ENCODE measurements around the gene ZBTB20. TPM values are rescaled to one million over a fixed set of nuclear protein-coding genes. Genes with fewer than 3 reads are reported as not detected.

Gene ZBTB20
- total RNA-seq, 1 experiment from 2014 or later: 11.0 TPM

- no peak for DNase-seq (ENCODE audit: low spot score)
These were observed 57.6 kb downstream of the ZBTB20 start for GRCh38 chr3:115089481-115089880.

DNA sequence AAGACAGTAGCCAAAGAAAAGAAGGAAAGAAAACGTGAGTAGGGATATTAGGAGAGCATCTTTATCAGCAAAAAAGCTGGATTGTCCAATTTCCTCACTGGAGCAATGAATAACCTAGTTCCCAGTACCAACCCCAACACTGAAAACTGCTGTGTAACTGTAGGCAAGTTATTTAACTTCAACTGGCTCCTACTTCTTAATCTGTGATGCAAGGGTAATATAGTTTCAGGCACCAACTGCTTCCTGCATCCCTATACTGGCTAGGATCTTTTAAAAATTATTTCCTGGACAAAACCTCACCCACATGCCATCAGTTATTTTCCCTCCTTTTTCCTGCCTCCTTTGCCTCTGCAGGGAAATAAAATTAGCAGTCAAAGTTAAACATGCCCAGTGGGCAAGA lies 59.6 kb downstream of the ZBTB20 start:
- no peak for DNase-seq (ENCODE audit: low spot score)

GRCh38 chr3:115086344-115086743 lies 60.7 kb downstream of the ZBTB20 start:
- DNase-seq (ENCODE audit: low spot score): no peak

DNA sequence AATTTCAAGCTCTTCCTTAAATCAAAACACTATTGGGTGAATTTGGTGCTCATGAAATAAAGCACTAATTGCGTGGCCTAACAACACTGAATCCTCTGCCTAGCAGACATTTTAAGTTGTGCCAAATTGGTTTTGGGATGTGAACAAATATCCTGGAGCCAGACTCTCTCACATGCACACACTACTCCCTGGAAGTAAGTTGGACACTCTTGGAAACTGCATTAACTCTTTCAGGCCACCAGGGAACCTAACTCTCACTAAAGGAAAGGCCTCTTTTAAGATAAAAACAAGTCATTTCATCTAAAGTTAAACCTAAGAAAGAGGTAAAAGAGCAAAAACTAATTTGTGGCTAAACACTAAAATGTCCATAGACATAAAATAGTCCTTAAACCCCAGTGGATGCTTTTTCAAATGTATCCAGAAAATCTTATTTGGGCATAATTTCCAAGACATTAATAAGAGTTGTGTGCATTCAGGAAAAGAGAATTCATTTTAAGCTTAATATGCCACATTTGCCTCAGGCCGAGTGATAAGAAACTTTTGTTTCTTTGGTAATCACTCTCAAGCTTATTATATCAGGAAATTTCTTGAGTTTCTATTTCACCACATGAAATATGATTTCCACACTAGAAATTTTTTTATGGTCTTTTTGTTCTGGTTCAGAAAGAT lies 61.8 kb downstream of the ZBTB20 start:
- no peak for DNase-seq (ENCODE audit: low spot score)

GRCh38 chr3:115084686-115085085 lies 62.4 kb downstream of the ZBTB20 start:
- no peak for DNase-seq (ENCODE audit: low spot score)

DNA sequence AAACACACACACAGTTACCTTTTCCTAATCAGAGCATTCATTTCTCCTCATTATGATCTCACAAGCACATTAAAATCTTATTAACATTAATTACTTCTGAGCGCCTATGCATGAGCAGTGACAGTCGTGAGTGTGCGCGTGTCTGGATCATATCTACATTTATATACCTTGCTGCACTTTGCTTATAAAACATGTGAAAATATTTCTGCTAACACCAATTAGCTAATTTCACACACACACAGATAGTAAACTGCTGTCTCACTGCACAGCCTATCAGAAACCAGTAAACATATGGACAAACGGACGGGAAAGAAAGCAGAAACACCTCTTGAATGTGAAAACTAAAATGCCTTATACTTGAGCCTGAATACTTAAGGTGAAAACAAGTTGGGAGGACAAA lies 64.8 kb downstream of the ZBTB20 start:
- DNase-seq (ENCODE audit: low spot score): no peak

DNA sequence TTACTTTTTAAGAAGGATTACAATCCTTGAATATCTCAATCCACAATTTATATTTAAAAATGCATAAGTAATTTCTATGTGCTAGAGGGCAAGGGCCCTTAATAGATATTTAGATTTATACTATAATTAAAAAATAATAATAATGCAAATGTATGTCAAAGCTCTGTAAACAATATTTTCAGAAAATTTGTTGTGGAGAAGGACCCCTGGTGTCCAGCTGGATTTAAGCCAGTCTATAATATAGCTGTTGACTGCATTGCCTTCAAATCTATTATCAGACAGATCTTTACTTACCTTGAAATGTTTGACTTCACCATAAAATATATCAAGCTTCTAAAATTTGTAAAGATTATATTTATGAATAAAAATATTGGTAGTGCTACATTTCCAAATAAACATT lies 65.6 kb downstream of the ZBTB20 start:
- DNase-seq (ENCODE audit: low spot score): no peak

GRCh38 chr3:115077501-115078250 lies 69.4 kb downstream of the ZBTB20 start:
- no peak for DNase-seq (ENCODE audit: low spot score)

GRCh38 chr3:115074502-115074901 lies 72.6 kb downstream of the ZBTB20 start:
- DNase-seq (ENCODE audit: low spot score): no peak

DNA sequence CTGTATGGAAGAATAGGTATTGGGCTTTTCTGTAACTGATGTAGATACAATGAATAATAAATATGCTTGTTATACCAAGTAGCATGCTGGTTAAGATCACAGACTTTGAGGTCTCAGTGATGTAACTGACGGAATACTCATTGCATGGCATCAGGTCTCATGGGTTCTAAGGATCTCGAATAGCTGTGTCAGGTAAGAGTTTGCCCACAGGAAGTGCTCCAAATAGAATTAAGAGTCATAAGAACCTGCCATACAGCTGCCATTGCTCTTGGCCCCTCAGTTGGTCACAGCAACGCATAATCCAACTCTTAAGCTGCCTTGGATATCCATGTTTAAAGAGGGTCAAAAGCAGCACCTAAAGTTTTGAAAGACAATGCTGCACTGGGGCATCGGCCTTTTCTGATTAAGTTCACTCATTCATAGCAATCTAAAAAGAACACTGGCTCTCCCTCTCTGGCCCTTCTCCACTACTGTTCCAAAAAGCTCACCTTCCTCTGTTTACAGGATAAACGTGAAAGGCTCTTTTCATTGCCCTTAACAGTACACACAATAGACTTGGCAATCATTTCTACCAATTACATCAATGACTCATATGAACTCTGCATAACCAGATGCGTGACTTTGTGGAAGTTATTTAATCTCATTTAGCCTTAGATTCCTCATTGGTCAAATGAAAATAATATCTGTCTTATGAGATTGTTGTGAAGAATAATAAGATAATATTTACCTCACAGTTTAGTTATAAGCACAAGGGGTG lies 74.6 kb downstream of the ZBTB20 start:
- DNase-seq (ENCODE audit: low spot score): no peak

DNA sequence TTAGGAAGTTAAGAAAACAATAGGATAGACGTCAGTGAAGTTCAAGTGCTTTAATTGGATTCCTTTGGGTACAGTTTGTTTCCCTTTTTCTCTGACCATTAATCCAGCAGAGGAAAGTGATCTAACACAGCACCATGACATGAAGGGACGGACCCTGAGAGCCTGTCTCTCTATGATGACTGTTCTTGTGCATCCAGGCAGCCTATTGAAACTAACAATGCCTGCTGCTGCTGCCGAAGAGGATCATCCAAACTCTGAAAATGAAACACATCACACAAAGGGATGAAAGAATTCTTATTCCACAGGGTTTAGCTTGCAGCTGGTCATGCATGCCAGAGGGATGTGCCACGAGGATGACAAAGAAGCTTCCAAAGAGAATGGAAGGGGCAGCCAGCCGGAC lies 75.5 kb downstream of the ZBTB20 start:
- no peak for DNase-seq (ENCODE audit: low spot score)

- DNase-seq (ENCODE audit: low spot score): no peak
These were observed 75.9 kb downstream of the ZBTB20 start for GRCh38 chr3:115071166-115071565.

- no peak for DNase-seq (ENCODE audit: low spot score)
These were observed 78.3 kb downstream of the ZBTB20 start for GRCh38 chr3:115068799-115069198.

DNA sequence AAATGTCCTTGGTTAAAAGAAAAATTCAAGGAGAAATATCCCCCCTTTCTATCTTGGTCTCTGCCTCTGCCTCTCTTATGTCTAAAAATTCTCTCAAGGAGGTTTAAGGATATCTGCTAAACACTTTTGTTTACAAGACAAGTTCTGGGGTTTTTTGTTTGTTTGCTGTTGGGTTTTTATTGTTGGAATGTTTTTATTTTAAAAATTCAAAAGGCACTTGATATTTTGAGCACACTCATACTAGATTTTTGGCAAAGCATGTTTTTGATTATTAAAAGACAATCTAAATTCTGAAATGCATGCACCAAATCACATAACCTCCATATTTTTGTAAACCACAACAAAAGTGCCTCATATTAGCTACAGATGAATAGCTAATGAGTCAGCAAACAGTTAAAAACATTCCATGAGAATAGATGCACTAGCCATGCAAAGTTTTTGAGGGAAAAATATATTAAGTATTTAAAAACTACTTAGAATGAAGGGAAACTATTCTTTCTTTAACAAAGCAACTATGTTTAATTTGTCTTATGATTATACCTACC lies 84.6 kb downstream of the ZBTB20 start:
- DNase-seq (ENCODE audit: low spot score): no peak

DNA sequence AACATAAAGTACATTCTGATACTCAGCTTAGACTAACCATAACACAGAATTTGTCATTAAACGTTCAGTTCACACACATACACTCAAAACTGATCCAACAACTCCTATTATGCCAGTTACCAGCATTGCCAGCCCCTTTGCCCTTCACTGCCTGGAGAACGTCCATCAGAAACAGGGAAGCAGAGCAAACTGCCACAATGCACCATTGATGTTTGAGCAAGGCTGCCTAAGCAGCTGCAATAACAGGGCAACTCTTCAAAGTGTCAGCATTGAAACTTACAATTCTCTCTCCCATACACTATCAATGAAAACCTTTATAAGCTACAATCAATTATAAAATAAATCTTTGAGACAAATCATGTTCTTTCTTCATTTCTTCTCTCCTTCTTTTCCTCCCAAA lies 85.1 kb downstream of the ZBTB20 start:
- DNase-seq (ENCODE audit: low spot score): no peak

DNA sequence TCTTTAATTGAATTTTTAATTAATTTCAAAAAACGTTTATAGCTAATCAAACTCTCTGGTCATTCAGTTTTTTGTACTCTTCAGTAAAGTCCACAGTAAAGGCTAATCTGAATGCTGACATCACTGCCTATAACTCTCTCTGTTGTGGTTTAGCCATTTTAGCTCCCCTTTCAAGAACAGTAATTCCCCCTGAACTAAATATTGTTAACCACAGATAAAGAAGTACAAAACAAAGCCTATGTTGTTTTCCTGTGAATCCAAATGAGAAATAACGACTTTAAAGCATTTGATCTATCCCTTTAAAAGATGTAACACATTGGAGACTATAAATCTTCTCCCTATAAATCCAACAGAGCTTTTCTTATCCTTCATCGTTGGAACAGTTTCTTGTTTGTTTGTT lies 94.2 kb downstream of the ZBTB20 start:
- DNase-seq (ENCODE audit: low spot score): no peak

GRCh38 chr3:115042351-115042750 lies 104.7 kb downstream of the ZBTB20 start:
- DNase-seq (ENCODE audit: low spot score): no peak

DNA sequence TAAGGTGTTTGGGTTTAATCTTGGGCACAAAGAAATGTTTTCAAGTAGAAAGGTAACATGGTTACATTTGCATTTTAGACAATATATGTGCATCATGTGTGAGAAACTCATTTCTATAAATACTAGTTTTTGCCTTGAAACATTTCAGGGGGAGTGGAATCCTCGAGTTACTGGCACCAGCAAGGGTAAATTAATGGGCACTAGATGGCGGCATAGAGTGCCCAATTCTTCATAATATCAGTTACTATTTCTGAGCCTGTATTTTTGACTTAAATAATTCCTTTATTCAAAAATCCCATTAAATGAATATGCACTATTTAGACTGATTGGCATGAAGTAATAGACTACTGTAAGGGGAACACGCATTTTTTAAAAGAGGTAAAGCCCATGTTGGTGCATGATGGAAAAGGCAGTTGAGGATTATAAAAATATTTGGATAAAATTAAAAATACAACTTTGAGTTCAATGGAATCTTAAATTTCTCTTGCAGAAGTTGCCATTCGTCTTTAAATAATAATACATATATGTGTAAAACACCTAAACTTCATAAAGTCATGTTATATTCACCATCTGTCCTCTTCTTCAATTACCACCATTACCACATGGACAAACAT lies 106.3 kb downstream of the ZBTB20 start:
- peak; percentile 70 for DNase-seq (ENCODE audit: low spot score)

GRCh38 chr3:115040246-115040645 lies 106.8 kb downstream of the ZBTB20 start:
- DNase-seq (ENCODE audit: low spot score): no peak

DNA sequence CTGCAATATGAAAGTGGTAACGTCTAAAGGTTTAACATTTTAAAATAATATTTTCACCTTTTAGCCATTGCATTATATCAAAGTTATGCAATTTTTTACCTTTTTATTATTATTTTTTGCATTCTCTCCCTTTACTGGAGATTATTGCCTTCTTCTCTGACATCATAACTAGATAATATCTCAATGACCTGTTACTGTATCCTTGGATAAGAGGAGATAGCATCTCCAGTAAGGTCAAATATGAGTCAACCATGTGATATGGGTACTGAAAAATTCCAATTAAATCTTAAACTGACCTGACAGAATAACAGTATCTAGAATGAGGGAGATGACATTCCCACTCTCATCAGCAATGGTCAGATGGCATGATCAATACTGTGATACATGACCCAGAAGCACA lies 108.3 kb downstream of the ZBTB20 start:
- no peak for DNase-seq (ENCODE audit: low spot score)

DNA sequence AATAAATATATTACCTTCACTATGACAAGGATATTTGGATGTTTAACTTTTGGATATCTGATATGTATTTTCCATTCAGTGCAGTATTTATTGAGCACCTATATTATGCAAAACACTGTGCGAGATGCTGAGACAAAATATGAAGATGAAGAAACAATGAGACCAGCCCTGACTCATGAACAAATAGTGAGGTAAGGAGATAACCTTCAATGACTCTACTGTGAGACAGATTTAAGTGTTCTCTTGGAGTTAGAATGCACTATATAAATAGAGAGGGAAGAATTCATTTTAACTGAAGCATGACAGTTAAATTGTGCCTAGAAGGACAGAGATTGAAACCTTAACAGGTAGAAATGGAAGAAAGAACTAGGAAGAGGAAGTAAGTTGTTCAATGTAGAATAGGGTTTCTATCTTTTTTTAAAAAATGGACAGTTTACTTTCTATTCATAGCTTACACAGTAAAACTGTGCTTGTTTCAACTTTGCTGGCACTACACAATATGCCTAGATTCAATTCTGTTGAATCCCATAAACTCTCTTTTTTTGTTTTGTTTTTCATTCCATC lies 124.2 kb downstream of the ZBTB20 start:
- DNase-seq (ENCODE audit: low spot score): no peak

- no peak for DNase-seq (ENCODE audit: low spot score)
These were observed 124.9 kb downstream of the ZBTB20 start for GRCh38 chr3:115022199-115022598.
